Stimulated activated CD8-positive, alpha-beta memory T cell treated with anti-CD3 and anti-CD28 coated beads, Interleukin-4, amount 100 ng/mL, for 1 hour (primary cell): ENCODE data around the gene ITPR2.
"Not testable (repeated sequence)": the region's sequence is repeated elsewhere in the genome, so short reads cannot be mapped to it uniquely, and the experiment has no call there.

ENCODE experiments used
- DNase-seq, 2 donors: peaks; one replicate each; pipeline ENCODE4 v3.0.0-alpha.2; 2020; ENCODE audit warnings: low read depth in 2 of 2, low spot score in 1 of 2

The ITPR2 gene

DNA sequence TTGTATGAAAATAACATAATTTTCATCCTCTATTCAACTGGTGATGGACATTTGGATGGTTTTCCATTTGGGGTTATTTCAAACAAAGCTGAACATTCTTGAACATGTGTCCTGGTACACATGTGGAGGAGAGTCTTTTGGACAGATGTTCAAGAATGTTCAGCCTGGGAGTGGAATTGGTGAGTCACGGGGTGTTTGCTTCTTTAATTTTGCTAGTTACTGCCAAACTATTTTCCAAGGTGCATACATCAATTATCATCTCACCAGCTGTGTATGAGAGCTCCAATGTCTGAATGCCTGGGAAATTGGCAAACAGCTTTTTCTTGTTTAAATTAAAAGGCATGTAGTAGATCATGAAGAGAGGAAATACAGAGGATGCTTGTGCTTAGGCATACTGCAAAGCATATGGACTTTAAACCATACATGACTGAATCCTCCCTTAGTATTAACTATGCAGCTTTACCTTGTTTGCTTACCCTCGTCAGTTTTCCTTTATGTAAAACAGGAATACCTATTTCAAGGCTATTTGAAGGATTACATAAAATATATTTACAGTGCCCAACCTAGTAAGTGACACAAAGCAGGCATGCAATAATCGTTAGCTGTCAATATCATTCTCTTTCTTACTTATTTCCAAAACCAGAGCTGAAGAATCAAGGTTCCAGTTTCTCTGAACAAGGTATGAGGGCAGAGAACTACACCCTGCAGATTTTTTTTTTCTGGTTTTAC is 152.1 kb downstream of the ITPR2 start:
- no peak for DNase-seq

DNA sequence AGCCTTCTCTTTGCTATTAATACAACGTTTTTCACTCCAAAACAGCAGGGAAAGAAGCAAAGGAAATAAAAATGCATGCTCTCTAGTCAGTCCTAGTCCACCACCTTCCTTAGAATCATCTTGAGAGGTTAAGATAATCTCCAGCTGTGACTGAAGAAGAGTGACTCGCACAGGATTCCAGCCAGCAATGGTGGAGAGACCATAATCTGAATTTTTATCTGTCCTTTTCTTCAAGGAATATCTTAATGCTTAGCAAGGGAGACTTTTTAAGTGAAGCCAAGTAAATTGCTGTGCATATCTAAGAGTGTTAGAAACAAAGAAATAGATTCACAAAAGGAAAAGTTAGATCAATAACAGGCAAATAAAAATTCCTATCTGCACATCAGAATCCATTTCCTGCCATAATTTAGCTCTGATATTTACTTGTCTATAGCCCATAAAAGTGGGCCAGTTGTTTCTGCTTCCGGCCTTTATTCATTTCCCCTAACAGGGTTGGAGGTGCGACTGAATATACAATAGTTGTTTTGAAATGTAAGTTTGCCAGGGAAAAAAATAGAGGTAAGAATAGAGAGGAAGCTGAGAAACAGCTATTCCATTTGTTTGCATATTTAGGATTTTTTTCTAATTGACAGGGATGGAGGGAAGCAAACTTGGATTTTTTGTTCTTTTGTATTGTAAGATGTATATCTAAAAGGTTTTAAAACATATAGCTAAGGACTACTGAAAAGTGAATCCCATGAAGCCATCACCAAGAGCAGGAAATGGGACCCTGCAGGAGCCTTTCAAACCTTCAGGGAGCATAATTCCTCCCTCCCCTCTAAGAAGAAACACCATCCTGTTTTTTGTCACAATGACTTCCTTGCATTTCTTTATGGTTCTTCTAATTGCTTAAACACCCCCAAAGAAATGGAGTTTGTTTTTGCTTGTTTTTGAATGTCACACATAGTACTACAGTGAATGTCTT is 154.0 kb downstream of the ITPR2 start:
- DNase-seq = no peak

DNA sequence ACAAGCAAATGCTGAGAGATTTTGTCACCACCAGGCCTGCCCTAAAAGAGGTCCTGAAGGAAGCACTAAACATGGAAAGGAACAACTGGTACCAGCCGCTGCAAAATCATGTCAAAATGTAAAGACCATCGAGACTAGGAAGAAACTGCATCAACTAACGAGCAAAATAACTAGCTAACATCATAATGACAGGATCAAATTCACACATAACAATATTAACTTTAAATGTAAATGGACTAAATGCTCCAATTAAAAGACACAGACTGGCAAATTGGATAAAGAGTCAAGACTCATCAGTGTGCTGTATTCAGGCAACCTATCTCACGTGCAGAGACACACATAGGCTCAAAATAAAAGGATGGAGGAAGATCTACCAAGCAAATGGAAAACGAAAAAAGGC is 161.5 kb downstream of the ITPR2 start:
- not testable (repeated sequence) for DNase-seq

DNA sequence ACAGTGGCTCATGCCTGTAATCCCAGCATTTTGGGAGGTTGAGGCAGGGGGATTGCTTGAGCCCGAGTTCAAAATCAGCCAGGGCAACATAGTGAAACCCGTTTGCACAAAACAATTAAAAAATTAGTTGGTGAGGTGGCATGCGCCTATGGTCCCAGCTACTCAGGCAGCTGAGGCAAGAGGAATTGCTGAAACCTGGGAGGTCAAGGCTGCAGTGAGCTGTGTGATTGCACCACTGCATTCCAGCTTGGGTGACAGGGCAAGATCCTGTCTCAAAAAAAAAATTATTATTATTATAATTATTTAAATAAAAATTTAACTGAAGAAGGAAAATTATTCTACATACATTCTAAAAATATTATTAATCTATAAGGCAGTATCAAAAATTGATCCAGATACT is 164.1 kb downstream of the ITPR2 start:
- DNase-seq = no peak

DNA sequence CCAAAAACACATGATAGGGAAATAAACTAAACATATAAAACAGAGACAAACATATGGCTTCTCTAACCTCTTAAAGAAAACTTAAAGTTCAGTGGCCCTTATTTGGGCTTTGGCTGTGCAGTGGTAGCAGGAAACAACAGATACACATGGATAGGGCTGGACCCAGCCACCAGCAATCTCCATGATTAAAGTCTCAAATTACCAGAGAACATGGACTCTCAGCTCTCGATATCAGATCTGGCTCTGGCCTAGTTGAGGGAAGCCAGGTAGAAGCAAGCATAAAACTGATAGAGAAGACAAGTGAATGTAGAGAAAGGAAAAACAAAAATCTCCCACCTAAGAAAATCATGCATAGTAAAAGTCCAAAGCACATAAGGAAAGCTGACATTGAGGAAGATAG is 164.8 kb downstream of the ITPR2 start:
- DNase-seq = no peak

DNA sequence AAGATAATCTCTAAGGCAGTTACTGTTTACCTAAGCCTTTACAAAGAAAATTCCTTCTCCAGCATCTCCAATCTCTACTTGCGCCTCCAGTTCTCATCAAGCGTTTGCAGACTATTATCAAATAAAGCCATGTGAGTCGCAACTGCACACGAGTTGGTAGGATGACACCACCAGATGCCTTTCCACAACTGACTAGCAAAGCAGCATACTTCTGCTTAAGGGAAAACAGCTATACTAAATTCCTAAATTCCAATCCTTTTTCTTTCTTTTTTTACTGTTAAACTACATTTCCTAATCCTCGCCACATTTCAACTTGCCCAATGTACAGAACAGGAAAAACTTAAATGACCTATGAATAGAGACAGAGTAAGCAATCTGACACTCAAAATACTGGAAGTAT is 166.7 kb downstream of the ITPR2 start:
- no peak for DNase-seq

DNA sequence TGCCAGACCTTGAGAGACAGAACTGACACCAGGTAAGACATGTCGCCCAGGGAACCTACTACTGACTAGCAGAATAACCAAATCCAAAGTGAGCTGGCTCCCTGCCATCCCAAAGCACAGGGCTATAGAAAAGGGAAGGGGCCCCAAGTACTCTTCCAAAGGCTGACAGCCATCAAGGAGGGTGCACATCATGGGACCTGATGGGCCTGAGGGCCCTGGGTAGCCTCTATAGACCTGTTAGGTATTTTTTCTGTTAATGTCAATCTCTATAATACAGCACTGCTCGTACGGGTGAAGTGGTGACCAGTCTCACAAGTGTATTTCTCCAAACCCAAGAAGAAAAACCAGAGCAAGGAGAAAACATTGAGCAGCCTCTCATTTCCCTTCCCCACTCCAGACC is 171.6 kb downstream of the ITPR2 start:
- DNase-seq = no peak

DNA sequence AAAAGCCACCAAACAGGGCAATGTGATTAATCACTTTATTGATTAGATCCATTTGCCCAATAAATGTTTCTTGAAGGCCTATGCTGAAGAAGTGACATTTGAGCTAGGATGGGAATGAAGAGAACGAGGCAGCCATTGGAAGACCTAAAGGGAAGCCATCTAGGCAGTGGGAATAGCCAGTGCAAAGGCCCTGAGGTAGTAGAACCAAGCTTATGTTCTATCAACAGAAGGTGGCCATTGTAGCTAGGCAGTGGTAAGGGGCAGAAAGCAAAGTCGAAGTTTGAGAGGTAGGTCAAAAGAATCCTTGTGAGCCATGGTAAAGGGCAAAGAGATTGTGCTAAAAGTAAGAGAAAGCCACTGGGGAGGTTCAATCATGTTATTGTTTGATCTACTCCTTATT is 173.1 kb downstream of the ITPR2 start:
- DNase-seq = no peak

DNA sequence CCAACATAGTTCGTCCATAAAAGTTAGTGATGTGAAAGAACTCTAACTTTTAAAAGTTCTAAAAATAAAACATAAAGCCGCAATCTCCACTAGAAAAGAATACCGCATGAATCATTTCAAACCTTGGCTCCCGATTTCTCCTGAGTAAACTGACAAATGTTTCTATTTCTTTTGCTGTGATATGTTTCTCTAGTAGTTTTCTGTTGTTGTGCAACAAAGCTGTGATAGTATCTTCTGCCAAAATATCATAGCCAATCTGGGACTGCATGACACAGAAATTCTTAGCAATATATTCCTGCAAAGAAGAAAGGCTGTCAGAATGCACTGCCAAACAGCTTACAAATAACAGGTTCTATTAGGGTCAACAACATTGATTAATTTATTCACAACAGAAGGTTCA is 174.0 kb downstream of the ITPR2 start:
- no peak for DNase-seq

DNA sequence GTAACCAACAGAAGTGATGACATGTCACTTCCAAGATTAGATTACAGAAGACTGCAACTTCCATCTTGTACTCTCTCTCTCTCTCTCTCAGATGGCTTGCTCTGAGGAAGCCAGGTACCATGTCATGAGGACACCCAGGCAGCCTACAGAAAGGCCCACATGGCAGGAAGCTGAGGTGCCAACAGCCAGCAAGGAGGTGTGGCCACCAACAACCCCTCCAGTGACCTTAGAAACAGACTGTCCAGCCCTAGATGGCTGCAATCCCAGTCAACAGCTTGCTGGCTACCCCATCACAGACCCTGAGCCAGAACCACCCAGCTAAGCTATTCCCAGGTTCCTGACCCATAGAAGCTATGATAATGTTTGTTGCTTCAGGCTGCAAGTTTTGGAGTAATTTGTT is 178.4 kb downstream of the ITPR2 start:
- DNase-seq = no peak

DNA sequence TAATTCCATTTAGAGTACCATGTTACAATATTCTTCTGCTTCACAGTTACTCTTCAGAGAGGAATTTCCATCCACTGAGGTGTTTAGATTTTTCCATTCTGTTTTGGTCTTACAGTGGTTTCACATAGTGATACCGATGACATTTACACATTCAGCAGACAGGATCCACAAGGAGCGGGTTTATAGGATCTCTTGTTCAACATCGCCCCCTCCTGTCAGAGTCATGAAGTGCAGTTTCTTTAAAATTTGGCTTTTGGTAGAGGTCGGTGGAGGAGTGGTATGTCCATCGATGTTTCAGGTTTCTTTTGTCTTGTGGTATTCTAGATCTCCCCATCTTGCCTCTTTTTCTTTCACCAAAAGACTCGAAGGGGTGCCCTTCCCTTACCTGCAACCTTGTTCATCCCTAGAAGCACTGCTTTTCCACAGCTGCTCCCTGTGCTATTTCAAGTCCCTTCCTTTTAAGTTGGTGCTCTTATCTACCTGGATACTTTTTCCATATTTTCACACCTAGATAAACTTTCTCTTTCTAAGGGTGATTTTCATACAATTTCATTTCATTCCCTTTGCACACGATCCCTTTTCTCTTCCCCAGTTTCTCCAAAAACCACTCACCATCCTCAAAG is 181.3 kb downstream of the ITPR2 start:
- no peak for DNase-seq

DNA sequence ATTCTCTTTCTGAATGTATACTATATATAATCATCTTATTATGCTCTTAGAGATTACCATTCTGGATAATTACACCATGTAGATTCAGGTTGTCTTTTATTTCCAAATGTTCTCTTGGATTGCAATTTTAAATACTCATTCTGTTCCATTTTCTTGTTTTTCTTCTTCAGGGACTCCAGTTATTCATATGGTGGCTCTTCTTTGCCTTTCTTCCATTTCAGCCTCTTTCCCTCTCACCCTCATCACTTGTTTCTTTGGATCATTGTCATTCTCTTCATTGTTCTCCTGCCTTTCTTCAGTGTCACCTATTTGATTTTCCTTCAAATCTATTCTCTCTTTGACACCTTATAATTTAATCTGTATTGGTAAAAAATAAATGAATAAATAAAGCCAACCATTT is 182.0 kb downstream of the ITPR2 start:
- no peak for DNase-seq

DNA sequence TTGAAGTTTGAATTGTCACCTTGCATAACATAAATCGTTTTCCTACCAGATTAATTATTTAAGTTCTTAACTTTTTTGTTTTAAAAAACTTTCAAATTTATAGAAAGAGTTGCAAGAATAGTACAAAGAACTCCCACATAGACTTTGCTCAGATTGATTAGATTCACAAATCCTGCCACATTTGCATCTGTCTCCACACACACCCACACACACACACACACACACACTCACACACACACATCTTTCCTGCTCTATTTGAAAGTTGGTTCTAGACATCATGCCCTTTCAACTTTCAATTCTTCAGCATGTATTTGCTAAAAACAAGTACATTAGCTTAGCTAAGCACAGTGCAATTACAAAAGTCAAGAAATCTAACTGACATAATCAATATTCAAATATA is 184.0 kb downstream of the ITPR2 start:
- DNase-seq = no peak

DNA sequence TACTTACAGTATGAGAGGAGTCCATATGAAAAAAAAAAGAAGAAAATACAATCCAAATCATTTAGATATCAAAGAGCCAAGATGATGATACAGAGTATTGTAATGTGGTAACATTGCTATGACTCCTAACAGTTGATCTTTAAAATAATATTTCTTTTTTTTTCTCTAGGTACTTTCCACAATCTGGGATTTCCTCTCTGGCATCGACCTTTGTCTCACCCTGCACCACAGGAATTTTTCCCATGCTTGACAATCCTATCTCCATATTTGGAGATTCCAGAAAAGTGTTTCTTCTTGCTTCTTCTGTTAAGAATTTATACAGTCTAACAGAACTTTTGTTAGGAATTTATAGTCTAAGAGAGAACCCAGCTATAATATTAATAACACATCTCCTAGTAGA is 184.4 kb downstream of the ITPR2 start:
- no peak for DNase-seq

DNA sequence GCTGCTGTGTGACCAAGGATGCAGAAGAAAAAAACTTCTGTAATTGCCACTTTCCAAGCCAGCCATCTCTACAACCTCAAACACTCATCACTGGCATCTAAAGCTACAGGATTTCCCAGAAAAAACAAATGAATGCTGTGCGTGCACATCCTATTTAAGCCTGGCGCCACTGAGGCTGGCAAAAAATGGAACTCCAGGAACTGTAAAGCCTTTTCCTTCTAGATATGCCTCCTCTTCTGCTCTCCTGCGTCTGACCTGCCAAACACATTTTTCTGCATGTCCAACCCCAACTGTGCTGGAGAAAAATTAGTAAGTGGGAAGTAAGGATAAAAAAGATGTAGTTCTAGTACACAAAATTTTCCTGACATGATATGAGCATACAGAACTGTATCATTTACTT is 184.9 kb downstream of the ITPR2 start:
- DNase-seq = no peak

DNA sequence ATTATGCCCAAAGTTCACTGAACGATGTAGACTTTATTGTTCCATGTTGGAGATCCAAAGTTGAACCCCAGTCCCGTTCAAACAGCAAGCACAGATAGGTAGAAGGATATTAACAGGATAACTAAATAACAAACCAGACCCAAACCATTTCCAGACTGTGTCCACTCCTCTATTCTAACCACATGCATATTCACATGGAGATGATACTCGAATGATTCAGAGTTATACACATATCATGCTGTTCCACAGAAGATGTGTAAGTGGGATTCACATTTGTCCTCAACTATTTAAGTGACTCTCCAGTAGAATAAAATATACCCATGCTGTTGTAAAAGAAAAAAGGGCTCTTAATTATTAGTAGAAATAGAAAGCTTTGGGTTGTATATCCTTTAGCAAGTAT is 185.9 kb downstream of the ITPR2 start:
- DNase-seq = no peak

DNA sequence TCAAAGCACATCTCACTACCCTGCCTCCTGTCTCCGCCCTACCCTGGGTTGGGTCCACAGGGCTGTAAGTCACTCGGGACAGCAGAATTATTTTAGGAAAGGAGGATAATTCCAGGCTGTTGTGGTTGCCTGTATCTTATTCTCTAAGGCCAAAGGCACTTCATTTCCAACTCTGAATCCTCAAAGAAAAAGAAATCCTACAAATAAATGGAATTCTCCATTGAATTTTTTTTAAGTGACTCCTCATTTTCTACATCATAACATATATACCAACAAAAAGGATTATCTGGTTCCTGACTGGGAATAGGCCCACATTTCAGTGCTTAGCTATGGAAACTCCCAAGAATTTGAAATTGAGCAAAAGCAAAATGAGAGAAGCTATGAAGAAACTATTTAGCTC is 186.4 kb downstream of the ITPR2 start:
- no peak for DNase-seq

DNA sequence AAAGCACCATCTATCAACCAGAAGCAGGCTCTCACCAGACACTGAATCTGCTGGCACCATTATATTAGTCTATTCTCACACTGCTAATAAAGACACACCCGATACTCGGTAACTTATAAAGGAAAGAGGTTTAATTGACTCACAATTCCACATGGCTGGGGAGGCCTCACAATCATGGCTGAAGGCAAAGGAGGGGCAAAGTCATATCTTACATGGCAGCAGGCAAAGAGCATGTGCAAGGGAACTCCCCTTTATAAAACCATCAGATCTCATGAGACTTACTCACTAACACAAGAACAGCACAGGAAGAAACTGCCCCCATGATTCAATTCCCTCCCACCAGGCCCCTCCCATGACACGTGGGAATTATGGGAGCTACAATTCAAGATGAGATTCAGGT is 188.6 kb downstream of the ITPR2 start:
- not testable (repeated sequence) for DNase-seq

DNA sequence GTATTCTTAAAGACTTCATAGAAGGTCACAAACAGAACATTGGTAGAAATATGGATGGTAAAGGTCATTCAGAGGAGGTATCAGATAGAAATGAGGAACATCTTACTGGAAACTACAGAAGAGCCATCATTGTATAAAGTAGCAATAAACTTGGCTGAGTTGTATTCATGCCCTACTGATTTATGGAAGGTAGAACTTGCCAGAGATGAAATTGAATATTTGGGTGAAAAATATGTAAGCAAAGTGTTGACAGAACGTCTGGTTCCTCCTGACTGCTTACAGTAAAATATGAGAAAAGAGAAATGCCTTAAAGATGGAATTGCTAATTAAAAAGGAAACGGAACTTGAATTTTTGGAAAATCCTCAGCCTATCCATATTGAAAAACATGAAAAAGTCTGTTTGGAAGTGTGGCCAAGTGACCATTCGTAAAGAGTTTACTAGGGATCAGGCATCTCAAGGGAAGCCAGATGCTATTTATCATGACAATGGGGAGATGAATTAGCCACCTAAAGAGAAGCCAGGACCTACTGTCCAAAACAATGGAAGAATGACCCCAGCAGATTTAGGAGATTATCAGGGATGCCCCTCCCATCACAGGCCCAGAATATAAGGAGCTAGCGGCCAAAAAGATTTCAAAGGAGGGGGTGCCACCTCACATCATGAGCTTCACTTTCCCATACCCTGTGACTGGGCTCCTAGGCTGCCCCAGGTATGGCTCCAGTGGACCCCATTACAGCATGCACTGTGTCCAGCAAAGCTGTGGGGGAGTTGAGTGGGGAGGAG is 189.3 kb downstream of the ITPR2 start:
- no peak for DNase-seq

DNA sequence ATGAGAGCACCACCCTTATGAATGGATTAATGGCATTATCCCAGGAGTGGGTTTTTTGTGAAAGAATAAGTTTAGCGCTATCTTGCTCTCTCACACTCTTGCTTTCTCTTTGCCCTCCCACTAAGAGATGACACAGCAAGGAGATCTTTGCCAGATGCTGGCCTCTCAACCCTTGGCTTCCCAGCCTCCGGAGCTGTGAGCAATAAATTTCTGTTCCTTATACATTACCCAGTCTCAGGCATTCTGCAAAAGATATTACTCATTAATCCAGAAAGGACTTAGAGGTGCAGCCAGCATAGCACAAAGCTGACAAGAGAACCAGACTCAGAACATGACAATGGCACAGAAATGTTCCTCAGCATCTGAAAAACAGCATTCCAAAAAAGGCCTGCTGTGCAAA is 190.6 kb downstream of the ITPR2 start:
- DNase-seq = no peak

DNA sequence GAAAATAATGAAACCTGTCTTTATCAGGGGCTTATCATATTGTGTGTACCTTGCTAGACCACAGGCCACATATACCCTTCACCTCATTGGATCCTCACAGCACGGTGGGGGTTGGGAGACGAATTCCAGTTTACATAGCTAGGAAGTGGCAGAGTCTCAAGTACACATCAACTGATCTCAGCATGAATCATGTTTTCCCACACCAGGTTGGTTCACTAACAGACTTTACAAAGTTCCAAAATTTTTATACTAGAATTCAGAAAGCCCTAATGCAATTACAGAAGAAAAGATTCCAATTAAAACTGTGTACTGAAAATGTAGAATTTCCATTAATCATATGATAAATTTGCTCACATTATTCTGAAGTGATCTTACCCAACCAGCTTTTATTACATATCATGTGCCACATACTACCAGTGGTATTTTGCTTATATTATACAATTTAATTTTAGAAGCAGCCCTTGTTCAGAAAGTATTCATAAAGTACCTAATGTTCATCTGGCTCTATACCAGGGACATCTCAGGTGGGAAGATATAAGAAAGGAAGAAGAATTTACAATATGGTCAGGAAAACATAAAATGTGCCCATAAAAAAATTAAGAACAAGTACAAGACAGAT is 196.2 kb downstream of the ITPR2 start:
- no peak for DNase-seq
